Dermis microvascular lymphatic vessel endothelial cell (primary cell): ENCODE data around the gene C12orf43. TPM values are rescaled to one million over a fixed set of nuclear protein-coding genes. Genes with fewer than 3 reads are reported as not detected.
"Not testable (repeated sequence)": the region's sequence is repeated elsewhere in the genome, so short reads cannot be mapped to it uniquely, and the experiment has no call there.

ENCODE experiments used
- DNase-seq, 2 donors: peaks; one replicate each; pipeline versions ENCODE4 v3.0.0 to v3.0.0-alpha.2; 2010; ENCODE audit warnings: low read depth in 2 of 2
- total RNA-seq: library from RNA; depleted of rRNA; stranded (reverse); fragments of >200 nt; gene quantifications from 2 replicates; pipeline ENCODE4 v1.2.1, GENCODE V29; 2014

The C12orf43 gene, protein sequence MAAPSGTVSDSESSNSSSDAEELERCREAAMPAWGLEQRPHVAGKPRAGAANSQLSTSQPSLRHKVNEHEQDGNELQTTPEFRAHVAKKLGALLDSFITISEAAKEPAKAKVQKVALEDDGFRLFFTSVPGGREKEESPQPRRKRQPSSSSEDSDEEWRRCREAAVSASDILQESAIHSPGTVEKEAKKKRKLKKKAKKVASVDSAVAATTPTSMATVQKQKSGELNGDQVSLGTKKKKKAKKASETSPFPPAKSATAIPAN
- total RNA-seq, result 12.6 and 14.9 TPM in 2 replicates

DNA sequence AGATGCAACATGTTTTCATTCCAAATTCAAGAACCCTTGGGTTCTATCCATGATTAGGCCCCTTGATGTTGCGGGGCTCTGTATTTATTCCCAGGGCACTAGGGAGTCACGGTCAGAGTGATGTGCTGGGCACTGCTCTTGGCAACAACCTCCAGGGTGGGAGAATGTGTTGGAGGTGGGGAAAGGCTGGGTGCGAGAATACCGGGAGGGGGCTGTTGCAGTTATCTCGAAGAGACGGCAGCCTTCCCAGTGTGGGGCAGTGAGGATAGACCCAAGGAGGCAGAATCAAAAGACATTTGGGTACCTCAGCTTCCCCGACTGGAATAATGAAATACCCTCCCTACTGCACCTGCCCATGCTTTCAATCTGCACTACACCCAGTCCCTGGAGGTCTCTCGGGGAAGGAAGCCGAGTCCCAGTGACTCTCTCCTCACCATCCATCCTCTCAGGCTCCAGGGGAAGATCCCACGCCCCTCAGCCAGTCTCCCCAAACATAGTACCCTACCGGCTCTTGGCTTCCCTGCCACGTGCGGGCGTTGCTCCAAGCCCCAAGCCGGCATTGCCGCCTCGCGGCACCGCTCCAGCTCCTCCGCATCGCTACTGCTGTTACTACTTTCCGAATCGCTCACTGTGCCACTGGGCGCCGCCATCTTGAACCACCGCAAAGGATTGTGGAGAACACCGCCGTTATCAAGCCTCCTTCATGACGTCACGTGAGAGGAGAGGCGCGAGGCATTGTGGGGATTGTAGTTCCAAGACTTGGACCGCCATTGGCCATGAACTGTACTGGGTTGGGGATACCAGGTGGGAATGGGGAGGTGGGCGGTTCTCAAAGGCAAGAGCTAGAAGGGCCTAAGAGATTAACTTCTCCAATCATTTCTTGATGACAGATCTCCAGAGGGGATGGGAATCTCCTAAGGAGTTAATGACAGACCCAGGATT, at the start of gene C12orf43:
C12orf43 (minus strand) TSS at position 663 of the 942 bp plus-strand sequence; CDS start at position 650, 13 bp downstream.
- peak; percentile 80 to 91 for DNase-seq

DNA sequence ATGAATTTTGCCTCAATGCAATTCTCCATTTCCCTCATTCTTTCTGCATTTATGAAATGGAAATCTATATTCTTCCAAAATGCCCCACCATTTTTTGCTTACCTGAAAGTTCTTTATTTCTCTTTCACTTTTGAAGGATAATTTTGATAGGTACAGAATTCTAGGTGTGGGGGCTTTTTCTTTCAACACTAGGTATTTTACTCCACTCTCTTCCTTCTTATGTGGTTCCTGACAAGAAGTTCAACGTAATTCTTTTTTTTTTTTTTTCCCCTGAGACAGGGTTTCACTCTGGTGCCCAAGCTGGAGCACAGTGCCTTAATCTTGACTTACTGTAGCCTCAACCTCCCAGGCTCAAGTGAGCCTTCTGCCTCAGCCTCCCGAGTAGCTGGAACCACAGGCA, 49.1 kb upstream of the C12orf43 start:
- DNase-seq, result no peak

DNA sequence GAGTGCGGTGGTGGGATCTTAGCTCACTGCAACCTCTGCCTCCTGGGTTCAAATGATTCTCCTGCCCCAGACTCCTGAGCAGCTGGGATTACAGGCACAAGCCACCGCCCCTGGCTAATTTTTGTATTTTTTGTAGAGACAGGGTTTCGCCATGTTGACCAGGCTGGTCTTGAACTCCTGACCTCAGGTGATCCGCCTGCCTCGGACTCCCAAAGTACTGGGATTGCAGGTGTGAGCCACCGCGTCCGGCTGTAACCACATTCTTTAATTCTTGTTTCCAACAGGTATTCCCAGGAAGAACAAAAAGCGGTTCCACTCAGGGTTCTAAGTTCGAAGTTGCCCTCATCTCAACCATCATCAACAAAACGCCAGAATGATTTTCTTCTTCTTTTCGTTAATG, 48.3 kb upstream of the C12orf43 start:
- not testable (repeated sequence) for DNase-seq

DNA sequence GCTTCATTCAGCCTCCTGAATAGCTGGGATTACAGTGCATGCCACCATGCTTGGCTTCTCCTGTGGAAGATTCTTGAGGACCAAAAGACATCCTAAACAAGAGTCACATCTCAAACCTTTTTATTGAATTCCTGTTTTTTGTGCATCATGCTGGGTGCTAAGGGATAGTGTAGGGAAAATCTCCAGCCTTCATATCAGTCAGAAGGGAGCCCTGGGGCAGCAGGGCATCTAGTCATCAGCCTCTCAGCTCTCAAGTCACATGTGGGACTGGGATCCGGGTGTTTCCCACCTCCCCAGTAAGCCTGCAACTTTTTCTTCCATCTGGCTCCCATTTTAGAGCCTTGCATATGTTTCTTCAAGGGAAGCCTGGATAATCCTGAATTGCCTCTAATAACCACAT, 47.8 kb upstream of the C12orf43 start:
- no peak for DNase-seq

DNA sequence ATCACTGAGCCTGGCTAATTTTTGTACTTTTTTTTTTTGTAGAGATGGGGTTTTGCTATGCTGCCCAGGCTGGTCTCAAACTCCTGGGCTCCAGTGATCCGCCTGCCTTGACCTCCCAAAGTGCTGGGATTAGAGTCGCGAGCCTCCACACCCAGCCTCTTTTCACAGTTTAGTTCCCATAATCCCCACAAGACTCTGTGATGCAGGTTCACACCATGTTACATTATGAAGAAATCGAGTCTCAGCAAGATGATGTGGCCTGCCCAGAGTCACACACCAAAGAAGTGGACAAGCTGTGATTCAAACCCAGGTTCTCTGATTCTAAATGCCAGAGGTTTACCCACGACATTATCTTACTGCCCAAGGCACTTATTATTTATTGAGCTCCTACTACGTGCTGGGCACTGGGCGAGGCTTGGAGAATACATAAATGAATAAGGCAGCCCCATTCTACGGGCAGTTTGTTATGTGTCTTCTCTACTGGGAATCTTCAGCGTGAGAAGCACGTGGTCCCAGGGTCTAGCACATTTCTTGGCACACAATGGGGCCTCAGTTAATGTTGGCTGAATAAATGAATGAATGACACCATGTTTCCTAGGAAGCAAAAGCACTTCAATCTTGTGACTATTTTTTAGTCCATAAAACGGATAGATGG, 46.2 kb upstream of the C12orf43 start:
- no peak for DNase-seq

DNA sequence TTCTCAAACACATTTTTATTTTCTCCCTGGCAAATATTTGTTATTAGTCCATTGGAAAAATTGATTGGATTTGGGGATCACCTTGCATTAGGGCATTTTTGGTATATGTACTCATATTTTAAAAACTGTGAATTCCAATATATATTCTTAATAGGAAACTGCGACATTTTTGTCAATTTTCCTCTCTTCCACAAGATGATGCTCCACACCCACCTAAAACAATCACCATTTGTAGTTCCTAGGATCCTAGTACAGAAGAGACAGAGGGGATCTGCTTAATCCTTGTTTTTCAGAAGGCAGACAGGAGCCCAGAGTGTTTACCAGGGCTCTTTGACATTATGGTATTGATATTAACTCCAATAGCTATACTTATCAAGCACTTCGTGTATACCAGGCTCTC, 45.5 kb upstream of the C12orf43 start:
- DNase-seq, result peak; percentile 63 to 65

DNA sequence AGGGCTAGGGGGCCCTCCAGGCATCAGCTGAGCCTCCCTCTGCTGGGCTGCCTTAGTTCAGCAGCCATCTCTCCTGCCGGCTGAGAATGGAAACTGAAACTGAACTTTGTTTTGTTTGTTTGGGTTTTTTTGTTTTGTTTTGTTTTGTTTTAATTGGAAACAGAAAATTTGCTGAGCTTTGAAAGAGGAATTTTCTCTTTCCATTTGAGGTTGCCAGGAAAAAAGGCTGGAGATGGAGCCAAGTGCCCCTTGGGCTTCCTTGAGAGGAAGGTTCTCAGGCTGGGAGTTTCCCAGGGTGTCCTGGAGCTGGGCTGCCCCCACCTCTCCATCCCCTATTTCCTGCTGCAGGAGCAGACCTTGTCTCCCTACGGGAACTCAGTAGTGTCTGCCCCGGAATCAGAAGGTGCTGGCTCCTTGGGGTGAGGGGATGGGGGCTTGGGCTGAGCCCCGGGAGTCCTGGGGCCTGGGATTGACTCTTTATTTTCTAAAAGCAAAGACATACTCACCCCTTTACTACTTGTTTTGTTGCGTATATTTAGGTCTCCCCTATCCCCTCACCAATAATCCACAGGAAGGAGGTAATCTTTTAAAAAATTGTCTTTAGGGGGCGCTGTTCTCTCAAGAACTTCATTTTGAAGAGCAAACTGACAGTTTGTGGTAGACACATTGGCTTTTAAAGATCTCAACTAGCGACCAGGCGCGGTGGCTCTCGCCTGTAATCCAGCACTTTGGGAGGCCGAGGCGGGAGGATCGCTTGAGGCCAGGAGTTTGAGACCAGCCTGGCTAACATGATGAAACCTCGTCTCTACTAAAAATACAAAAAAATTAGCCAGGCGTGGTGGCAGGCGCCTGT, 44.1 kb upstream of the C12orf43 start:
- peak; percentile 45 to 65 for DNase-seq

DNA sequence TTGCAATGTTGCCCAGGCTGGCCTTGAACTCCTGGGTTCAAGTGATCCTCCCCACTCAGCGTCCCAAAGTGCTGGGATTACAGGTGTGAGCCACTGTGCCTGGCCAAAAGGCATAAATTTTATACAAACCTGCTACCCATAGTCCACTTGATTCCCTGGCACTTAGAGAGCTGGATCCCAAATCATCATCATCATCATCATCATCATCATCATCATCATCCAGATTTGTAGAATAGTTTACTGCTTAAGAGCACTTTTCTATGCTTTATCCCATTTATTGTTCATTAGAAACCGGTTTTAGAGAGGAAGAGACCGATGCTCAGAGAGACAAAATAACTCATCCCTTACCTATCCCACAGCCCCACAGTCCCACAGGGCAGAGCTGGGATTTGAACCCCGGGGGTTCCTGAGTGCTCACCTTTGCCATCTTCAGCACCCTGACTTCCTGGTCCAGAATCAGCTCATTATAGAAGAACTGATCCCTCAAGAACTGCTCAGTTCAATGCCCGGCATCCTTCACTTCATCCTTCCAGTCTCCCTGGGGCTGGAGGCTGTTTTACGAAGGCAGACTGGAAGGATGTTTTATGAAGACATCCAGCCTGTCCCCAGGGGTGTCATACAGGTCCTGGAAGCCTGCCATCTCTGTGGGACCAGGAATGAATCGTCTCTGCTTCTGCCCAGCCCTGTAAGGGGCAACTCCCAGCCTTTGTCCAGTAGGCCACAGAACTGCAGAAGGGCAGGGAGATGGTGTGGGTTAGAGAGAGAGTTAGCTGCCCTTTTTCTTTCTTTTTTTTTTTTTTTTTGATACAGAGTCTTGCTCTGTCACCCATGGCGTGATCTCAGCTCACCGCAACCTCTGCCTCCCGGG, 43.0 kb upstream of the C12orf43 start:
- no peak for DNase-seq

DNA sequence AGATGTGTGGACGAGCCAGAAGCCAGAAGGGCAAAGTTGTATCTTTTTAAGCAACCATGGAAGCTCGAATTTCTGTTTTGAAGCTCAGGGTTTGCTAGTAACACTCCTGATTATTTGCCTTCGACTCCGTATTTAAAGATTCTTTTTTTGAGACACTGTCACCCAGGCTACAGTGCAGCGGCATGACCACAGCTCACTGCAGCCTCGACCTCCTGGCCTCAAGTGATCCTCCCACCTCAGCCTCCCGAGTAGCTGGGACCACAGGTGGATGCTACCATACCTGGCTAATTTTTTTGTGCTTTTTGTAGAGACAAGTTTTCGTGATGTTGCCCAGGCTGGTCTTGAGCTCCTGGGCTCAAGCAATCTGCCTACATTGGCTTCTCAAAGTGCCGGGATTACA, 41.5 kb upstream of the C12orf43 start:
- DNase-seq, result no peak

DNA sequence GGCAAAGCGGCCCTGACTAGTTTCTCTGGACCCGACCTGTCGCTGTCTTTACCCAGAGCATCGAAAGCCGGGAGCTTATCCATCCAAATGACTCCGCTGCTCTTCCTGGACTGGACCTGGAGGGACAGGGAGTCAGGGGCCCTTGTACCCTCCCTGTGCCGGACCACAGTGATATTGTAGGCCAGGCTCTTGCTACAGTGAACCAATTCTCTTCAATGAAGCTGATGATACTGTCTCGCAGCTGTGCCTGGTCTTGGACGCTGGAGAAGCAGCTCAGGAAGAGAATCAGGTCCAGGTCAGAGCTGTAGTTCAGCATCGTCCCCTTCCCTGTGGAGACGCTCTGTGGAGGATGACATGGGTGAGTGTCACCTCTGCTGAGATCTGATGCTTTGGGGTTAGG, 37.4 kb upstream of the C12orf43 start:
- DNase-seq, result no peak

DNA sequence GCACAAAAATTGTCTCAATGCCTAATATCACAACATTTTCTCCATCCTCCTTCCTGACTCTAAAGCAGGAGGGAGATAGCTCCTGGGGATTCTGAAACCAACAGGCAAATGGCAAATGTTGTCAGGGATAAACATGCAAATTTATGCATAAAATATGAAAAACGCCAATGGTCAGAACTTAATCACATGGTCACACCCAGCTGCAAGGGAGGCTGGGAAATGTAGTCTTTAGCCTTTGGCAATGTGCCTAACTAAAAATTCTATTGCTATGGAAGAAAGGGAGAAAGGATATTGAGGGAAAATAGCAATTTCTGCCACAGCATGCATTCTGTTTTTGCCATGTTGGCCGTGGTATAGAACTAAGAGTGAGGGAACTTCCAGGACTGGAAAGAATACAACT, 34.4 kb upstream of the C12orf43 start:
- DNase-seq, result peak in 1 of 2 donors; percentile 19

DNA sequence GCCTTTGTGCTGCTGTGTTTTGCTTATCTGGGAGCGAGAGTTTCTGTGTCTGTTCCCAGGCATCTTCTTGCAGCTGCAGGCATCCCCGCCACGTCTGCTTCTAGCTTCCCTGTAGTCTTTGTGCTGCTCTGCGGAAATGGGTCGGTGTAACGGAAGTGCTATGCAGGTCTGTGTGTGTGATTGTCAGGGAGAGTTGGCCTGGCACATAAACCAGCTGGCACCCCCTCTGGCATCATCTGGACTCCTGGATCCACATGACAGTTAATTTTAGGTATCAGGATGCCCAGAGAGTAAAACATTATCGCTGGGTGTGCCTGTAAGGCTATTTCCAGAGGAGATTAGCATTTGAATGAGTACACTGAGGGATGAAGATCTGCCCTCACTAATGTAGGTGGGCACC, 32.2 kb upstream of the C12orf43 start:
- no peak for DNase-seq

DNA sequence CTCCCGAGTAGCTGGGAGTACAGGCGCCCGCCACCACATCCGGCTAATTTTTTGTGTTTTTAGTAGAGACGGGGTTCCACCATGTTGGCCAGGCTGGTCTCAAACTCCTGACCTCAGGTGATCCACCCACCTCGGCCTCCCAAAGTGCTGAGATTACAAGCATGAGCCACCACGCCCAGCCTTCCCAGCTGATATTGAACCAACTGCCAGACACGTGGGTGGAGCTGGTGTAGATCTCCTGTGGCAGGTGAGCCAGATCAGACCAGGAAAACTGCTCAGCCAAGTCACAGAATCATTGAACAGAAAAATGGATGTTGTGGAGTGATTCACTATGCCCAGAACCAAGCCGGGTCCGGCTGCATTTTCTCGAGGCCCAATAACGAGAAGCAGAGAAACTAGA, 31.1 kb upstream of the C12orf43 start:
- DNase-seq, result not testable (repeated sequence)

DNA sequence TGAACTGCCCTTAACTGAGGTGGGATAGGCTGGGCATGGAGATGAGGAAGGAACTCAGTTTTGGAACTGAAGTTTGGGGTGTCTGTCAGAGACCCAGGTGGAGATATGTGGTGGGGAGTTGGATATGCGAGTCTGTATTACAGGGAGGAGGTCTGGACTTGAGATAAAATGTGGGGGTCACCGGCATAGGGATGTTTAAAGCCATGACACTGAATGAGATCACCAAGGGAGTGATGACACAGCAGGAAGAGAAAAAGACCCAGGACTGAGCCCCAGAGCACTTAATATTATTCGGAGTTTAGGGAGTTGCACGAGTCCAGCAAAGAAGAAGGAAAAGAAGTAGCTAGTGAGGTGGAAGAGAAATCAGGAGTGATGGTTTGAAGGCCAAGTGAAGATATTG, 26.8 kb upstream of the C12orf43 start:
- DNase-seq, result no peak

DNA sequence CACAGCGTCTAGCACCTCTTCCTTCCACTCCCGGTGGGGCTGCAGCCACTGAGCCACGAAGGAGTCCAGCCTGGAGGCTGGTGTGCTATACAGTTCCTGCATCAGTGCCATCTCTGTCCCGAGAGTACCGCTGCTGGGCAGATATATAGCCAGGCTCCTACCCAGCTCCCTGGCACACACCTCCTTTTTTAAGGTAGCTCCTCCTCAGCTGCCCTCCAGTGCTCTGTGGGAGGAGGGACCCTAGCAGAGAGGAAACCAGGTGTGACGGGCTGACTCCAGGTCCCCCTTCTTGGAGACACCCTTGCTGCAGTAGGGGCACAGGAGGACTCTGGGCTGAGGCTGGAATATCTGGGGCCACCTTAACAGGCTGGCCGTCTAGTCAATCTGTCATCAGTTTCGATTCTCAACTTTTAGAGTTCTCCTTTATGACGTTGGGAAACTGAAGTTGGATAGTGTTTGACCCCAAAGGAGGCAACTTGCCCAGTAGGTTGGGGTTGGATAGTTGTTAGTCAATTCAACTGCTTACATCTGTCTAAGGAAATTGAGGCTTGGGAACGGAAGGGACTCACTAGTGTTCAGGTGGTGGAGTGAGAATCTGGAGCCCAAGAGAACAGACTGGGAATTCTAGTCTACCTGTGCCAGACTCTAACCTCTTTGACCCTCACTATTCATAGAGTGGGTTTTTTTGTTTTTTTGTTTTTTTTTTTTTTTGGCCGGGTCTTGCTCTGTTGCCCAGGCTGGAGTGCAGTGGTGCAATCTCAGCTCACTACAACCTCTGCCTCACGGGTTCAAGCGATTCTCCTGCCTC, 22.8 kb upstream of the C12orf43 start, which contains the start of gene OASL:
OASL (minus strand) TSS at position 386 of the 808 bp plus-strand sequence; CDS start at position 111, 275 bp downstream.
- peak in 1 of 2 donors; percentile 6 for DNase-seq

DNA sequence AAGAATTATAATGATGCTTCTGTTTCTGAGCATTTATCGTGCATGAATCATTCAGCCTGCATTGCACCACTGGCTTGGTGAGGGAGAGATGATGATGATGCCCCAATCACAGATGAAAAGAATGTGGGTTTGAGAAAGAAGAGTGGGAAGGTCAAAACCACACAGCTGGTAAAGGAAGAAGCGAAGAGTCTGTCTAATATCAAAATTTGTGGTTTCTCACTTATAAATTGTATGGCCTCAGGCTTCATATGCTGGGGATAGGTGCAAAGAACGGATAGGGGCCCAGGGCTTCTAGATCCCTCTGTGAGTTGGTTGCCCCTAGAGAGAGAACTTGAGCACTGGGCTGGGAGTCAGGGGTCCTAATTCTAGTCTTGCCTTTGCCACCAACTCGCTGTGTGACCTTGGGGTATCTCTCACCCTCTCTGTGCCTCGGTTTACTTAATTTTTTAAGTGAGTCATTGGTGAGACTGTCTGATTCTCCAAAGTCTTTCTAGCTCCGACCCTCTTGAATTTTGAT, 20.6 kb upstream of the C12orf43 start:
- DNase-seq, result no peak

DNA sequence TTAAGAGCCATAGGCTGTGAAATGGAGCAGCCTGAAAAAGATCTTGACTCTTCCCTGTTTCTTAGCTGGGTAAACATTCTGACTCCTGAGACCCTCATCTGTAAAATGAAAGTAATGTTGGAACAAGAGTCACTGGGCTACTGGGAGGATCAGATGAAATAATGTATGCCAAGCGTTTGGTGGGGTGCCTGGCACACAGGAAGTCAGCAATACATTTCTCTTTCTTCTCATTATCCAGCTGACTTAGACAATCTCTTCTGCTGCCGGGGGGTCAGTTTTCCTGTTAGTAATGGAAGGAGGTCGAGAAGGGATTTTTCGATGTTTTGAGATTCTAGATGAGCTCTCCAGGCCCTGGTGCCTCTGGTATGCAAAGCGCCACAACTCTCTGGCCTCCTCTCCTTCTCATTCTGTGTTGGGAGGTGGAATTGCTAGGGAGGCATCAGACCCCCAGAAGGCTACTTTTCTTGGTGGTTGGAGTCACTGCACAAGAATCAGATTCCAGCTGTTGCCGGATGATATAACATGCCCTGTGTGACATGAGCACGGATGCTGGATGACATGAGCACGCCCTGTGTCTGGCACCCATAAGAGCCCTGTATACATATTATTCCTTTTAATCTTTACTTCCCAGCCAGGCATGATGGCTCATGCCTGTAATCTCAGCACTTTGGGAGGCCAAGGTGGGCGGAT, 18.5 kb upstream of the C12orf43 start:
- DNase-seq, result no peak

DNA sequence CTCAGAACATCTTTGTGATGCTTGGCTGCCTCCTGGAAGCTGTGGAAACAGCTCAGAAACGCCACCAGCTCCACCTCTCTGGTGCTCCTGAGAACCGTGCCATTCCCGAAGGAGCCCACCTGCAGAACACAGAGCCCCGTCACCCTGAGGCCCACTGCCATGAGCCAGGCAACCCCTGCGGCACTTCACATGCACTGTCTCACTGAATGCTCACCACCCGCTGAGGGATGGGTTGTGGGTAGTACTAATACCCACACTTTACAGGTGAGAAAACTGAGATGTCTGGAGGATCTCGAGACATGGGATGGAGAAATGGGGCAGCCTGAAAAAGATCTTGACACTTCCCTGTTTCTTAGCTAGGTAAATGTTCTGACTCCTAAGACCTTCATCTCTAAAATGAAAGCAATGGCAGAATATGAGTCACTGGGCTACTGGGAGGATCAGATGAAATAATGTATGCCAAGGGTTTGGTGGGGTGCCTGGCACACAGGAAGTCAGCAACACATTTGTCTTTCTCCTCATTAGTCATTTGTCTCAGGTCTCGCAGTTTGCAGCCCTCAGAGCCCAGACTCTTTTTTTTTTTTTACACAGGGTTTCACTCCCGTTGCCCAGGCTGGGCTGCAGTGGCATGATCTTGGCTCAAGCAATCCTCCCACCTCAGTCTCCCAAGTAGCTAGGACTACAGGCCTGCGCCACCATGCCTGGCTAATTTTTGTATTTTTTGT, 17.5 kb upstream of the C12orf43 start:
- no peak for DNase-seq
